ENCODE measurements around the gene CLCN4. TPM values are rescaled to one million over a fixed set of nuclear protein-coding genes. Genes with fewer than 3 reads are reported as not detected.

The CLCN4 gene
- total RNA-seq, 4 donors from 2014 or later: 0.79 to 1.1 TPM; not detected in 2

DNA sequence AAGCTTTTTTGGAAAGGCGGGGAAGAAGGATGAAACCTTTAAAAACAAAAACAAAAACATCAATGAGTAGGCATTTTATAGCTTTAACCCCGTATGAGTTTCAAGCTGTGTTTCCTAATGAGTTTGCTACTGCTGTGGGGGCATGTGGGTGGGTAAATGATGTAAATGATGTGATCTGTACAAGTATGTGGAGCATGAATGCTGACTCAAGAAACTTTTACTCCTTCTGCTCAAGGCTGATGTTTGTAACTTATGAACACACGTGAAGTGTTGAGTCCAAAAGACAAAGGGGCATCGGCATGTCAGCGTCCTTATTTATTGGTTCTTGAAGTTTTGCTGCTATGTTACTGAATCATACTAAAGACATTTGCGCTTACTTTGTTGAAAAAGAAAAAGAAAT, 76.9 kb downstream of the CLCN4 start:
- no peak overlapping the region for H3K27ac ChIP-seq
- no peaks in the 10 kb centered on the region for H3K9me3 ChIP-seq
- no peak for DNase-seq
- no peaks in the 10 kb centered on the region for H3K36me3 ChIP-seq
- H3K27me3 ChIP-seq: no peaks in the 10 kb centered on the region
- no peaks in the 10 kb centered on the region for H3K4me1 ChIP-seq
- TF ChIP-seq EP300 (IDR thresholded peaks at IDR 0.05; ENCODE audit: low read depth): no peak
- no peak for TF ChIP-seq POLR2AphosphoS5 (IDR thresholded peaks at IDR 0.05)
- no peak for TF ChIP-seq POLR2A (IDR thresholded peaks at IDR 0.05)
- in situ Hi-C loops (cut with MboI; ENCODE audit: low pct_ligation_motif_present in 1 of 4, low pct_unique_long_range_greater_than_20kb in 1 of 4, low sequenced_read_pairs in 3 of 4) (no loop called here), intact Hi-C loops (cut with DNase I; ENCODE audit: low total_unique reads) (no loop called here)
- no peak overlapping the region for H3K4me3 ChIP-seq
- WGBS, 2 donors (ENCODE audit: low coverage in 1 of 2): 78 to 96% methylated on average over 4 to 6 of the region's 6 CpGs

GRCh38 chrX:10235851-10236250, 79.1 kb downstream of the CLCN4 start:
- no peak overlapping the region for H3K4me3 ChIP-seq
- H3K4me1 ChIP-seq: no peaks in the 10 kb centered on the region
- in situ Hi-C loops (cut with MboI; ENCODE audit: low pct_ligation_motif_present in 1 of 4, low pct_unique_long_range_greater_than_20kb in 1 of 4, low sequenced_read_pairs in 3 of 4) (no loop called here), intact Hi-C loops (cut with DNase I; ENCODE audit: low total_unique reads) (no loop called here)
- no peak for DNase-seq
- TF ChIP-seq, protein P1, sequence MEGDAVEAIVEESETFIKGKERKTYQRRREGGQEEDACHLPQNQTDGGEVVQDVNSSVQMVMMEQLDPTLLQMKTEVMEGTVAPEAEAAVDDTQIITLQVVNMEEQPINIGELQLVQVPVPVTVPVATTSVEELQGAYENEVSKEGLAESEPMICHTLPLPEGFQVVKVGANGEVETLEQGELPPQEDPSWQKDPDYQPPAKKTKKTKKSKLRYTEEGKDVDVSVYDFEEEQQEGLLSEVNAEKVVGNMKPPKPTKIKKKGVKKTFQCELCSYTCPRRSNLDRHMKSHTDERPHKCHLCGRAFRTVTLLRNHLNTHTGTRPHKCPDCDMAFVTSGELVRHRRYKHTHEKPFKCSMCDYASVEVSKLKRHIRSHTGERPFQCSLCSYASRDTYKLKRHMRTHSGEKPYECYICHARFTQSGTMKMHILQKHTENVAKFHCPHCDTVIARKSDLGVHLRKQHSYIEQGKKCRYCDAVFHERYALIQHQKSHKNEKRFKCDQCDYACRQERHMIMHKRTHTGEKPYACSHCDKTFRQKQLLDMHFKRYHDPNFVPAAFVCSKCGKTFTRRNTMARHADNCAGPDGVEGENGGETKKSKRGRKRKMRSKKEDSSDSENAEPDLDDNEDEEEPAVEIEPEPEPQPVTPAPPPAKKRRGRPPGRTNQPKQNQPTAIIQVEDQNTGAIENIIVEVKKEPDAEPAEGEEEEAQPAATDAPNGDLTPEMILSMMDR (IDR thresholded peaks at IDR 0.05): no peak
- no peaks in the 10 kb centered on the region for H3K27me3 ChIP-seq
- no peaks in the 10 kb centered on the region for H3K36me3 ChIP-seq
- 82% methylated on average over 4 to 7 of the region's 7 CpGs for WGBS, 2 donors (ENCODE audit: low coverage in 1 of 2)
- peak overlapping the region in 3 of 4 donors; percentile 34 to 58 (median 38) for H3K27ac ChIP-seq
- H3K9me3 ChIP-seq: no peaks in the 10 kb centered on the region

GRCh38 chrX:10237241-10237640, 80.5 kb downstream of the CLCN4 start:
- in situ Hi-C loops (cut with MboI; ENCODE audit: low pct_ligation_motif_present in 1 of 4, low pct_unique_long_range_greater_than_20kb in 1 of 4, low sequenced_read_pairs in 3 of 4): no loop called here
- no peaks in the 10 kb centered on the region for H3K36me3 ChIP-seq
- no peaks in the 10 kb centered on the region for H3K27me3 ChIP-seq
- intact Hi-C loops (cut with DNase I; ENCODE audit: low total_unique reads): no loop called here
- TF ChIP-seq EP300 (IDR thresholded peaks at IDR 0.05; ENCODE audit: low read depth) (no peak), POLR2AphosphoS5 (IDR thresholded peaks at IDR 0.05) (peak in 1 of 3 donors; percentile 10), POLR2A (IDR thresholded peaks at IDR 0.05) (no peak)
- TF ChIP-seq, protein P1 (IDR thresholded peaks at IDR 0.05): no peak
- WGBS, 2 donors (ENCODE audit: low coverage in 1 of 2): 58 to 66% methylated on average over 7 of the region's 7 CpGs
- no peaks in the 10 kb centered on the region for H3K4me1 ChIP-seq
- H3K4me3 ChIP-seq: no peak overlapping the region
- no peaks in the 10 kb centered on the region for H3K9me3 ChIP-seq
- H3K27ac ChIP-seq: peak overlapping the region in 2 of 4 donors; percentile 39 to 42
- no peak for DNase-seq

- WGBS, 2 donors (ENCODE audit: low coverage in 1 of 2): 84% methylated on average over 11 of the region's 11 CpGs; no CpG with 5 or more reads in 1 of the 2 donors
- no peaks in the 10 kb centered on the region for H3K9me3 ChIP-seq
- H3K4me1 ChIP-seq: no peaks in the 10 kb centered on the region
- no peaks in the 10 kb centered on the region for H3K27me3 ChIP-seq
- no peak for DNase-seq
- no peaks in the 10 kb centered on the region for H3K36me3 ChIP-seq
- H3K4me3 ChIP-seq: no peak overlapping the region
- intact Hi-C loops (cut with DNase I; ENCODE audit: low total_unique reads): no loop called here
- peak overlapping the region in 1 of 4 donors; percentile 28 for H3K27ac ChIP-seq
- in situ Hi-C loops (cut with MboI; ENCODE audit: low pct_ligation_motif_present in 1 of 4, low pct_unique_long_range_greater_than_20kb in 1 of 4, low sequenced_read_pairs in 3 of 4): no loop called here
- TF ChIP-seq POLR2AphosphoS5 (IDR thresholded peaks at IDR 0.05): no peak
- TF ChIP-seq, protein P1 (IDR thresholded peaks at IDR 0.05): no peak
- TF ChIP-seq POLR2A (IDR thresholded peaks at IDR 0.05): no peak
- TF ChIP-seq EP300 (IDR thresholded peaks at IDR 0.05; ENCODE audit: low read depth): no peak
These were observed 82.9 kb downstream of the CLCN4 start for GRCh38 chrX:10239611-10240064.

GRCh38 chrX:10240918-10241317, 84.1 kb downstream of the CLCN4 start:
- H3K9me3 ChIP-seq: no peaks in the 10 kb centered on the region
- peak overlapping the region in 3 of 4 donors; percentile 17 to 55 (median 40) for H3K27ac ChIP-seq
- 58% methylated on average over 4 of the region's 4 CpGs; no CpG with 5 or more reads in 1 of the 2 donors for WGBS, 2 donors (ENCODE audit: low coverage in 1 of 2)
- no peaks in the 10 kb centered on the region for H3K4me1 ChIP-seq
- in situ Hi-C loops (cut with MboI; ENCODE audit: low pct_ligation_motif_present in 1 of 4, low pct_unique_long_range_greater_than_20kb in 1 of 4, low sequenced_read_pairs in 3 of 4) (no loop called here), intact Hi-C loops (cut with DNase I; ENCODE audit: low total_unique reads) (no loop called here)
- no peak for DNase-seq
- no peak overlapping the region for H3K4me3 ChIP-seq
- H3K27me3 ChIP-seq: no peaks in the 10 kb centered on the region
- TF ChIP-seq EP300 (IDR thresholded peaks at IDR 0.05; ENCODE audit: low read depth) (no peak), POLR2AphosphoS5 (IDR thresholded peaks at IDR 0.05) (peak in 1 of 3 donors; percentile 31)
- H3K36me3 ChIP-seq: no peaks in the 10 kb centered on the region
